ENCODE data around the gene FCHSD2. TPM values are rescaled to one million over a fixed set of nuclear protein-coding genes. Genes with fewer than 3 reads are reported as not detected.

Gene FCHSD2
- total RNA-seq (2021; fragmentation: NEBNext Ultra II Directional; extraction: Animal tissue kit (Norgen Biotek cat#: 25700)) (7.8 and 9.2 TPM in 2 replicates), polyA plus RNA-seq (2011; rRNA removed) (3.0 and 4.1 TPM in 2 replicates), polyA minus RNA-seq (2011; rRNA and poly(A)+ RNA removed) (4.0 and 6.5 TPM in 2 replicates)
- polyA plus RNA-seq (2011; cell fraction: cytosol; rRNA removed): 4.8 TPM
- 6.5 TPM for polyA plus RNA-seq (2011; cell fraction: nucleus; rRNA removed)
- 4.8 to 6.8 TPM (median 5.9 TPM) in 4 replicates for polyA plus RNA-seq (2012, experiment 1 of 2)
- 1.1 TPM for polyA plus RNA-seq (2012, experiment 2 of 2)
- polyA plus RNA-seq (2013, experiment 1 of 2): 4.2 TPM
- polyA plus RNA-seq (2013, experiment 2 of 2): 4.0 TPM
- polyA minus RNA-seq (2011; cell fraction: cytosol; rRNA and poly(A)+ RNA removed): 4.1 TPM
- polyA minus RNA-seq (2011; cell fraction: nucleus; rRNA and poly(A)+ RNA removed): 8.1 TPM
- long read RNA-seq, experiment 1, partial matches to known transcripts: 1 of 5 reads
- long read RNA-seq, experiment 1, other reads (novel, unspliced or antisense): 4 of 5 reads
- long read RNA-seq, experiment 2: 0 reads

DNA sequence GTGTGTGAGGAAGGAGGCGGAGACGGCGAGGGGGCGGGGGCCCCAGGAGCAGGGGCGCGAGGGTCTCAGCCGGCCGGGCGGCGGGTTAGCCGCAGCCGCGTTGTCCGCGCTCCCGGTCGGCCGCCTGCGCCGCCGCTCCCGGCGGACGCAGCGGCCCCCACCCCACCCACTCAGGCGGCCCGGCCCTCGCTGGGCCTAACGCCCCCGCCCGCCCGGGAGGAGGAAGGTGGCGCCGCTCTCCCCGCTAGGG is at the start of gene FCHSD2:
Gene FCHSD2 (minus strand): TSS at position 191 of the 250 bp plus-strand sequence. CDS start 441 bp downstream, outside the sequence.
- Histone ChIP-seq H3K4ac (replicated peaks; ENCODE audit: insufficient read length, low read depth, low read length) (peak within 1 kb of the TSS; percentile 65), H3K4me1 (replicated peaks in 1 of 4; ENCODE audit: control insufficient read depth in 3 of 4, insufficient read depth in 4 of 4, low read length in 3 of 4) (peaks cover 2 to 10% (median 8%) of the 10 kb centered on the region in 4 experiments; a peak in 6 of 7 replicates)
- CTCF ChIA-PET (ENCODE audit: partially characterized antibody): interaction anchor here (0.6 to 3.2 kb wide), 22 partner anchors 10 to 683 kb away, joined by 3 to 22 read pairs (median 4); no protein-coding TSS in a partner anchor

More for the DNA sequence above, at the start of gene FCHSD2:
- peak within 1 kb of the TSS; percentile 69 to 80 (median 78) for H3K4me3 ChIP-seq (ENCODE audit: extremely low read depth in 1 of 4, insufficient read depth in 2 of 4, low read depth in 3 of 4, low read length in 4 of 4)
- no CpG with 5 or more reads among the region's 35 CpGs for WGBS, 2 experiments (ENCODE audit: extremely low coverage in 1 of 2, insufficient coverage in 1 of 2, insufficient read length in 1 of 2, insufficient replicate concordance in 2 of 2, low coverage in 1 of 2, low lambda C conversion rate in 2 of 2, missing lambda C conversion rate in 1 of 2)
- peak within 1 kb of the TSS; percentile 56 for H2BK120ac ChIP-seq (replicated peaks; ENCODE audit: low read depth, low read length)
- H3K79me2 ChIP-seq (ENCODE audit: control insufficient read depth in 1 of 2, insufficient read depth in 2 of 2, low read length in 2 of 2): no peaks in the 10 kb centered on the region
- peak within 1 kb of the TSS; percentile 49 to 78 (median 72) for H3K9ac ChIP-seq (replicated peaks in 1 of 4; ENCODE audit: extremely low read depth in 1 of 4, low read depth in 3 of 4, low read length in 3 of 4)
- peak within 1 kb of the TSS; percentile 36 for H3K56ac ChIP-seq (replicated peaks; ENCODE audit: insufficient read length, low read depth, low read length)
- no peaks in the 10 kb centered on the region for H3K9me3 ChIP-seq (ENCODE audit: insufficient read depth in 2 of 2, low read depth in 1 of 2, low read length in 1 of 2)
- peak within 1 kb of the TSS; percentile 94 for H4K91ac ChIP-seq (replicated peaks; ENCODE audit: insufficient read length, low read length)
- peak within 1 kb of the TSS; percentile 89 for H2AFZ ChIP-seq (ENCODE audit: low read length)
- H2AK5ac ChIP-seq (ENCODE audit: low read depth, low read length): no peak within 1 kb of the TSS
- no peak for FAIRE-seq
- H4K5ac ChIP-seq (ENCODE audit: insufficient read length, low read depth, low read length): peak within 1 kb of the TSS; percentile 75
- H2BK15ac ChIP-seq (ENCODE audit: low read length): no peak within 1 kb of the TSS
- no peaks in the 10 kb centered on the region for H3K79me1 ChIP-seq (ENCODE audit: low read depth, low read length)
- peak within 1 kb of the TSS; percentile 90 for H3K27ac ChIP-seq (ENCODE audit: low read depth, low read length)
- POLR2A ChIA-PET (ENCODE audit: partially characterized antibody): interaction anchor here (0.8 to 1.5 kb wide), 8 partner anchors 13 to 301 kb away, joined by 3 to 7 read pairs (median 4); no protein-coding TSS in a partner anchor
- TF ChIP-seq RFX5 (IDR thresholded peaks at IDR 0.05; ENCODE audit: borderline replicate concordance, low read depth, low read length) (no peak), EGR1 (IDR thresholded peaks at IDR 0.05; ENCODE audit: borderline replicate concordance, low read depth, low read length) (peak; percentile 72; the same call in 1 of the 2 replicates), CREB1 (IDR thresholded peaks at IDR 0.05) (no peak), RBBP5 (IDR thresholded peaks at IDR 0.05; ENCODE audit: borderline replicate concordance, low read depth, low read length) (0 out of 2 replicates have a peak, but pooled peaks have one; percentile 17), SRF (IDR thresholded peaks at IDR 0.05; ENCODE audit: low read depth, low read length) (no peak), RAD21 (IDR thresholded peaks at IDR 0.05 in 1 of 2, conservative IDR thresholded peaks at IDR 0.05 in 1 of 2; ENCODE audit: low read depth in 2 of 2, low read length in 2 of 2) (no peak)
- H4K20me1 ChIP-seq (replicated peaks in 1 of 2; ENCODE audit: control insufficient read depth in 1 of 2, insufficient read depth in 2 of 2, low read length in 2 of 2): no peaks in the 10 kb centered on the region
- H2BK5ac ChIP-seq (ENCODE audit: low read depth, low read length): peak within 1 kb of the TSS; percentile 87; the same call in 1 of the 2 replicates
- H3K27me3 ChIP-seq (replicated peaks in 1 of 4; ENCODE audit: control insufficient read depth in 3 of 4, extremely low read depth in 1 of 4, insufficient read depth in 3 of 4, low read length in 3 of 4): peaks cover 0 to 12% (median 6%) of the 10 kb centered on the region in 4 experiments; a peak in 3 of 7 replicates
- no peak for DNase-seq (ENCODE audit: low read depth in 1 of 2, low spot score in 2 of 2)
- H4K8ac ChIP-seq (ENCODE audit: extremely low read depth, insufficient read depth, low read length): peak within 1 kb of the TSS; percentile 91
- H3K18ac ChIP-seq (ENCODE audit: extremely low read depth, low read length): peak within 1 kb of the TSS; percentile 81
- H3K23me2 ChIP-seq (ENCODE audit: low read depth, low read length): peaks cover 15% of the 10 kb centered on the region; the same call in 1 of the 2 replicates
- H3K36me3 ChIP-seq (ENCODE audit: control insufficient read depth in 2 of 4, insufficient read depth in 4 of 4, low read length in 3 of 4): no peaks in the 10 kb centered on the region; a peak in 1 of 8 replicates
- H2BK20ac ChIP-seq (ENCODE audit: low read length): no peak within 1 kb of the TSS
- no peak within 1 kb of the TSS for H3K23ac ChIP-seq (ENCODE audit: insufficient read length)
- H2BK12ac ChIP-seq (ENCODE audit: low read depth, low read length): peak within 1 kb of the TSS; percentile 64; the same call in 1 of the 2 replicates
- H3K4me2 ChIP-seq (ENCODE audit: insufficient read depth in 1 of 2, low read depth in 2 of 2, low read length in 2 of 2): peak within 1 kb of the TSS; percentile 69 to 83
- no peak within 1 kb of the TSS for H3K14ac ChIP-seq (ENCODE audit: insufficient read length)
